ENCODE results near the gene ATXN7.

DNA sequence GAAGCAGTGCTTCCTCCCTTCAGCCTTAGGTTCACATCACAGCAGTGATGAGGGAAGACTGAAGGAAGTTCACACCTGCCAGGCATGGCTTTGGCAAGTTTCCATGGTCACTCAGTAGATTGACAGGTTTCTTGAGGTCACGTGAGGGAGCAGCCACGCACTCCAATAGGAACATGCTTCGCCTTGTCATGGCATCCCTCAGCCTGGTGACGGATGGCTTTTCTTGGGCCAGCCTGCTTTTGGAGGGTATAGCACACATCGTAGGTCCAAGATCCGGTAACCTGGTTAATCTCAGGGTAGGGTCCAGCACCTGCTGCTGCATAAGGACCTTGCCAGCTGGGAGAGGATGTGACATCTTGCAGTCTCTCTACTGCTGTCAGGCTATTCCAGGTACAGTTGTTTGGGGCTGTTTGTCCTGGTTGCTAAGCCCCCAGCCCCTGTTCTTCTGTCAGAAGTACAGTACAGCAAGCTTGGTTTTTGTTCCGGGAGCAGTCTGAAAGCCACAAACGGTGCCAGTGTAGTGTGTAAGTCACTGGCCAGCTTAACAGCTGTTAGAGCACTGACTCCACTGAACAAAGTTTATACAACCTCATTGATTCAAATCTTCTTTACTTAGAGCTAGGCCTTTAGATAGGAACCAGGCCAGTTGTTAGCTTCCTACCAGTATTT is 117.3 kb downstream of the ATXN7 start:
- TF ChIP-seq EP300 (IDR thresholded peaks at IDR 0.05) (no peak), POLR2A (IDR thresholded peaks at IDR 0.05) (no peak), POLR2AphosphoS5 (IDR thresholded peaks at IDR 0.05) (no peak)
- TF ChIP-seq, protein P1, sequence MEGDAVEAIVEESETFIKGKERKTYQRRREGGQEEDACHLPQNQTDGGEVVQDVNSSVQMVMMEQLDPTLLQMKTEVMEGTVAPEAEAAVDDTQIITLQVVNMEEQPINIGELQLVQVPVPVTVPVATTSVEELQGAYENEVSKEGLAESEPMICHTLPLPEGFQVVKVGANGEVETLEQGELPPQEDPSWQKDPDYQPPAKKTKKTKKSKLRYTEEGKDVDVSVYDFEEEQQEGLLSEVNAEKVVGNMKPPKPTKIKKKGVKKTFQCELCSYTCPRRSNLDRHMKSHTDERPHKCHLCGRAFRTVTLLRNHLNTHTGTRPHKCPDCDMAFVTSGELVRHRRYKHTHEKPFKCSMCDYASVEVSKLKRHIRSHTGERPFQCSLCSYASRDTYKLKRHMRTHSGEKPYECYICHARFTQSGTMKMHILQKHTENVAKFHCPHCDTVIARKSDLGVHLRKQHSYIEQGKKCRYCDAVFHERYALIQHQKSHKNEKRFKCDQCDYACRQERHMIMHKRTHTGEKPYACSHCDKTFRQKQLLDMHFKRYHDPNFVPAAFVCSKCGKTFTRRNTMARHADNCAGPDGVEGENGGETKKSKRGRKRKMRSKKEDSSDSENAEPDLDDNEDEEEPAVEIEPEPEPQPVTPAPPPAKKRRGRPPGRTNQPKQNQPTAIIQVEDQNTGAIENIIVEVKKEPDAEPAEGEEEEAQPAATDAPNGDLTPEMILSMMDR (IDR thresholded peaks at IDR 0.05): no peak

All from stomach (tissue), 4 donors.